Esophagus muscularis mucosa (tissue), 4 donors: ENCODE results near the gene LASP1.

ENCODE experiments used
- EP300 ChIP-seq: sonication (generic); formaldehyde crosslinking; IDR thresholded peaks from one replicate; pipeline ENCODE4 v1.6.1; 2017; ENCODE audit warnings: antibody characterized with exemption
- POLR2A ChIP-seq: fragments of 450-650 bp; IDR thresholded peaks from one replicate; pipeline ENCODE4 v1.6.1; 2017; ENCODE audit warnings: antibody characterized with exemption, moderate library complexity, mild to moderate bottlenecking, low read depth
- TF ChIP-seq, protein P1 (sequence below), 3 experiments: fragments of 200-600 bp in 2 of 3; fragments of 450-650 bp in 1 of 3; sonication (generic) in 2 of 3; IDR thresholded peaks; one replicate each; pipeline ENCODE4 v1.5.1; 2017 to 2019; ENCODE audit warnings: antibody characterized with exemption in 3 of 3, mild to moderate bottlenecking in 2 of 3, moderate library complexity in 1 of 3

DNA sequence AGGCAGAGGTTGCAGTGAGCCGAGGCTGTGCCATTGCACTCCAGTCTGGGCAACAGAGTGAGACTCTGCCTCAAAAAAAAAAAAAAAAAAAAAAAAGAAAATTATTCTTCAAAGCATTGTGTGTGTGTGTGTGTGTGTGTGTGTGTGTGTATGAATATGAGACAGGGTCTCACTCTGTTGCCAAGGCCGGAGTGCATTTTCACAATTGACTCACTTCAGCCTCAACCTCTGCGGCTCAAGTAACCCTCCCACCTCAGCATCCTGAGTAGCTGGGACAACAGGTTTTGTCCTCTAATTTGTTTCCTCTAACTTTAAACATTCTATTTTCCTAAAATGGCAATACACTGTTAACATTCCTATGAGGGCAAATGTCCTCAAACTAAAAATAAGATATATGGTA, 89.7 kb downstream of the LASP1 start:
- TF ChIP-seq POLR2A (no peak), EP300 (no peak)
- TF ChIP-seq, protein P1, sequence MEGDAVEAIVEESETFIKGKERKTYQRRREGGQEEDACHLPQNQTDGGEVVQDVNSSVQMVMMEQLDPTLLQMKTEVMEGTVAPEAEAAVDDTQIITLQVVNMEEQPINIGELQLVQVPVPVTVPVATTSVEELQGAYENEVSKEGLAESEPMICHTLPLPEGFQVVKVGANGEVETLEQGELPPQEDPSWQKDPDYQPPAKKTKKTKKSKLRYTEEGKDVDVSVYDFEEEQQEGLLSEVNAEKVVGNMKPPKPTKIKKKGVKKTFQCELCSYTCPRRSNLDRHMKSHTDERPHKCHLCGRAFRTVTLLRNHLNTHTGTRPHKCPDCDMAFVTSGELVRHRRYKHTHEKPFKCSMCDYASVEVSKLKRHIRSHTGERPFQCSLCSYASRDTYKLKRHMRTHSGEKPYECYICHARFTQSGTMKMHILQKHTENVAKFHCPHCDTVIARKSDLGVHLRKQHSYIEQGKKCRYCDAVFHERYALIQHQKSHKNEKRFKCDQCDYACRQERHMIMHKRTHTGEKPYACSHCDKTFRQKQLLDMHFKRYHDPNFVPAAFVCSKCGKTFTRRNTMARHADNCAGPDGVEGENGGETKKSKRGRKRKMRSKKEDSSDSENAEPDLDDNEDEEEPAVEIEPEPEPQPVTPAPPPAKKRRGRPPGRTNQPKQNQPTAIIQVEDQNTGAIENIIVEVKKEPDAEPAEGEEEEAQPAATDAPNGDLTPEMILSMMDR (IDR thresholded peaks at IDR 0.05) = no peak
